WTC11 (cell line): ENCODE data around the gene TBC1D14. TPM values are rescaled to one million over a fixed set of nuclear protein-coding genes. Genes with fewer than 3 reads are reported as not detected.
A peak's percentile ranks its signal among the peaks of the same experiment; 100 is the strongest.

Experiments used
- ATAC-seq: fragments of 200-7000 bp; cut with Tn5 transposase; 2 replicates; pipeline ENCODE4 v1.10.0; 2021; ENCODE audit warnings: mild to moderate bottlenecking, moderate library complexity
- CTCF ChIA-PET: fragments of 300-600 bp; sonication (Branson Sonifier 250); formaldehyde crosslinking; loops from one replicate; lab custom pipeline; 2021; ENCODE audit warnings: antibody characterized with exemption; lab: Charles Lee
- POLR2A ChIA-PET: fragments of 350-600 bp; sonication (Branson Sonifier 250); formaldehyde crosslinking; loops from one replicate; lab custom pipeline; 2021; ENCODE audit warnings: antibody characterized with exemption; lab: Charles Lee
- DNase-seq: peaks from one replicate; pipeline ENCODE4 v3.0.0; 2021; ENCODE audit warnings: low spot score
- H3K27ac Mint-ChIP-seq: 2 replicates; pipeline ENCODE4 v1.8.0; 2021; ENCODE audit warnings: mixed read lengths
- H3K27me3 Mint-ChIP-seq: 2 replicates; pipeline ENCODE4 v1.8.0; 2021; ENCODE audit warnings: low read depth, mild to moderate bottlenecking, moderate library complexity, mixed read lengths
- H3K36me3 Mint-ChIP-seq: 2 replicates; pipeline ENCODE4 v1.8.0; 2021; ENCODE audit warnings: mixed read lengths
- H3K4me1 Mint-ChIP-seq: 2 replicates; pipeline ENCODE4 v1.8.0; 2022; ENCODE audit warnings: mixed read lengths
- H3K4me3 Mint-ChIP-seq: 2 replicates; pipeline ENCODE4 v1.8.0; 2021; ENCODE audit warnings: mild to moderate bottlenecking, moderate library complexity, mixed read lengths
- H3K9me3 Mint-ChIP-seq: 2 replicates; pipeline ENCODE4 v1.8.0; 2021; ENCODE audit warnings: mixed read lengths
- CBFB ChIP-seq: sonication (generic); formaldehyde crosslinking; IDR thresholded peaks from 2 replicates; pipeline ENCODE4 v1.8.1; 2022; ENCODE audit warnings: mild to moderate bottlenecking, low read depth, missing genetic modification reagents
- CREM ChIP-seq: sonication (generic); formaldehyde crosslinking; IDR thresholded peaks from 2 replicates; pipeline ENCODE4 v1.8.1; 2022; ENCODE audit warnings: mild to moderate bottlenecking, missing genetic modification reagents, moderate library complexity
- E2F1 ChIP-seq: sonication (generic); formaldehyde crosslinking; IDR thresholded peaks from 2 replicates; pipeline ENCODE4 v1.8.0; 2022; ENCODE audit warnings: mild to moderate bottlenecking, missing genetic modification reagents
- E2F5 ChIP-seq: sonication (generic); formaldehyde crosslinking; IDR thresholded peaks from 2 replicates; pipeline ENCODE4 v1.8.1; 2022; ENCODE audit warnings: mild to moderate bottlenecking, moderate library complexity, missing genetic modification reagents
- EMX1 ChIP-seq: fragments of 250-450 bp; sonication (Bioruptor Pico); IDR thresholded peaks from 2 replicates; pipeline ENCODE4 v1.8.0; 2021; ENCODE audit warnings: mild to moderate bottlenecking
- ESRRA ChIP-seq: sonication (generic); formaldehyde crosslinking; IDR thresholded peaks from 2 replicates; pipeline ENCODE4 v1.8.1; 2022; ENCODE audit warnings: mild to moderate bottlenecking, missing genetic modification reagents, borderline replicate concordance
- GABPB1 ChIP-seq: sonication (generic); formaldehyde crosslinking; IDR thresholded peaks from 2 replicates; pipeline ENCODE4 v1.8.1; 2023; ENCODE audit warnings: mild to moderate bottlenecking, missing genetic modification reagents
- IRF2 ChIP-seq: sonication (generic); formaldehyde crosslinking; IDR thresholded peaks from 2 replicates; pipeline ENCODE4 v1.8.0; 2022; ENCODE audit warnings: low read depth, missing genetic modification reagents, borderline replicate concordance
- NFYB ChIP-seq: sonication (generic); formaldehyde crosslinking; conservative IDR thresholded peaks from 2 replicates; pipeline ENCODE4 v1.8.0; 2022; ENCODE audit warnings: low read depth, missing genetic modification reagents
- PRRX2 ChIP-seq: fragments of 250-450 bp; sonication (Bioruptor Pico); IDR thresholded peaks from 2 replicates; pipeline ENCODE4 v1.8.0; 2021; ENCODE audit warnings: mild to moderate bottlenecking
- TEAD1 ChIP-seq: sonication (generic); formaldehyde crosslinking; IDR thresholded peaks from 2 replicates; pipeline ENCODE4 v1.8.0; 2022; ENCODE audit warnings: mild to moderate bottlenecking, missing genetic modification reagents
- ZBTB43 ChIP-seq: sonication (generic); formaldehyde crosslinking; IDR thresholded peaks from 2 replicates; pipeline ENCODE4 v1.8.1; 2023; ENCODE audit warnings: mild to moderate bottlenecking, missing genetic modification reagents
- ZNF219 ChIP-seq: sonication (generic); formaldehyde crosslinking; IDR thresholded peaks from 2 replicates; pipeline ENCODE4 v1.8.0; 2023; ENCODE audit warnings: missing genetic modification reagents, mild to moderate bottlenecking, borderline replicate concordance
- ZNF423 ChIP-seq: fragments of 250-450 bp; sonication (Bioruptor Pico); IDR thresholded peaks from 2 replicates; pipeline ENCODE4 v2.1.2; 2022; ENCODE audit warnings: mild to moderate bottlenecking, moderate library complexity
- ZSCAN18 ChIP-seq: fragments of 250-450 bp; sonication (Bioruptor Pico); IDR thresholded peaks from 2 replicates; pipeline ENCODE4 v2.1.2; 2022; ENCODE audit warnings: mild to moderate bottlenecking, moderate library complexity
- total RNA-seq: library from RNA; stranded (reverse); gene quantifications from 3 replicates; pipeline ENCODE4 v1.2.3, GENCODE V29; 2021
- TF ChIP-seq, protein P1 (sequence below): sonication (generic); formaldehyde crosslinking; IDR thresholded peaks from 2 replicates; pipeline ENCODE4 v1.8.1; 2023; ENCODE audit warnings: mild to moderate bottlenecking, moderate library complexity, missing genetic modification reagents
- TF ChIP-seq, protein P2 (sequence below): sonication (generic); formaldehyde crosslinking; IDR thresholded peaks from 2 replicates; pipeline ENCODE4 v1.8.0; 2022; ENCODE audit warnings: missing genetic modification reagents
- TF ChIP-seq, protein P3 (sequence below): sonication (generic); formaldehyde crosslinking; IDR thresholded peaks from 2 replicates; pipeline ENCODE4 v1.8.1; 2023; ENCODE audit warnings: mild to moderate bottlenecking, missing genetic modification reagents, moderate library complexity

The TBC1D14 gene
- total RNA-seq, 1 experiment from 2014 or later, result 45.1 TPM

DNA sequence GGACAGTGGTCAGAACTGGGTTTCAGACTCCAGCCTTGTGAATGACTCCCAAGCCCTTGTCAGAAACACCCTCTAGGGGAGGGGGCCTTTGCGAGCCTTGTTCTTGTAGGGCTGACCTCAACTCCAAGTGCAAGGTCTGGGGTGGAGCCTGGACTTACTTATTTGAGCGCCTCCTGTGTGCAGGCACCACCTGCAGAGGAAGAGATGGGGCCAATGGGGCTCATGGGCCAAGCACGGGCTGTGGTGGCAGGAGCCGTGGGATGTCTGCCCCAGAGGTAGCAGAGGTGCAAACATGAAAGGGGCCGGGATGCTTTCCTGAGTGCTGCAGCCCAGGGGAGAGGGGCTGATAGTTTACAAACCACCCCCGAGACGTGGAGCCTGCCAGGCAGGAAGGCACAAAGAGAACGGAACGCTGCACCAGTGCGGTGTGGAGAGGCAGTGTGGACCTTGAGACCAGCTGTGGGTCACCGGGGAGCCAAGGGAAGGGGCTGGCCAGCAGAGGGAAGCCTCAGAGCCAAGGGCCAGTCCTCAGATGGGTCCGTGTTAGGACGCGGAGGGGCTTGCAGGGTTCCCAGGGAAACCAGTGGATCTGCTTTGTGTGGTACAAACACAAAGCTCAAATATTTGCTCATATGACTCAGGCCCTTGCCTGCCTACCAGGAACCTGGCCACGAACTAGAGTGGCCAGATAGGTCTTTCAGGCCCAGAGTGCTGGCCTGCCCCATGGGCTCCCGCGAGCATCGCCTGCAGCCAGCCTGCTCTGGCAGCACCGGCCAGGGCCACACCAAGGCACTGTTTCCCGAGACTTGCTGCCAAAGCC lies 124.8 kb downstream of the TBC1D14 start:
- CTCF ChIA-PET, result interaction anchor here (0.9 to 1.4 kb wide), 6 partner anchors 9 to 301 kb away, joined by 3 to 7 read pairs (median 4); partner anchors contain the start of gene TADA2B

GRCh38 chr4:7037425-7037824 lies 127.8 kb downstream of the TBC1D14 start:
- ChIA-PET CTCF (interaction anchor here (1.9 kb wide), 1 partner anchor 34 kb away, joined by 5 read pairs; no protein-coding TSS in a partner anchor), POLR2A (no interaction called here)
- no peaks in the 10 kb centered on the region for H3K9me3 Mint-ChIP-seq
- H3K4me3 Mint-ChIP-seq, result no peak overlapping the region
- peaks cover 10% of the 10 kb centered on the region for H3K4me1 Mint-ChIP-seq
- no peak overlapping the region for H3K27ac Mint-ChIP-seq
- H3K36me3 Mint-ChIP-seq, result peaks cover 2% of the 10 kb centered on the region; the same call in 1 of the 2 replicates
- ATAC-seq (no peak), DNase-seq (no peak)
- peaks cover 26% of the 10 kb centered on the region for H3K27me3 Mint-ChIP-seq
- TF ChIP-seq ZNF219 (no peak), CBFB (CRISPR knock-in tag) (no peak), EMX1 (no peak), GABPB1 (CRISPR knock-in tag) (no peak), ZNF423 (CRISPR knock-in tag) (no peak), NFYB (CRISPR knock-in tag) (no peak), ZSCAN18 (no peak), ZBTB43 (CRISPR knock-in tag) (no peak), PRRX2 (CRISPR knock-in tag) (no peak), E2F5 (CRISPR knock-in tag) (no peak), CREM (CRISPR knock-in tag) (no peak)
- TF ChIP-seq, protein P1, sequence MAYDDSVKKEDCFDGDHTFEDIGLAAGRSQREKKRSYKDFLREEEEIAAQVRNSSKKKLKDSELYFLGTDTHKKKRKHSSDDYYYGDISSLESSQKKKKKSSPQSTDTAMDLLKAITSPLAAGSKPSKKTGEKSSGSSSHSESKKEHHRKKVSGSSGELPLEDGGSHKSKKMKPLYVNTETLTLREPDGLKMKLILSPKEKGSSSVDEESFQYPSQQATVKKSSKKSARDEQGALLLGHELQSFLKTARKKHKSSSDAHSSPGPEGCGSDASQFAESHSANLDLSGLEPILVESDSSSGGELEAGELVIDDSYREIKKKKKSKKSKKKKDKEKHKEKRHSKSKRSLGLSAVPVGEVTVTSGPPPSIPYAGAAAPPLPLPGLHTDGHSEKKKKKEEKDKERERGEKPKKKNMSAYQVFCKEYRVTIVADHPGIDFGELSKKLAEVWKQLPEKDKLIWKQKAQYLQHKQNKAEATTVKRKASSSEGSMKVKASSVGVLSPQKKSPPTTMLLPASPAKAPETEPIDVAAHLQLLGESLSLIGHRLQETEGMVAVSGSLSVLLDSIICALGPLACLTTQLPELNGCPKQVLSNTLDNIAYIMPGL, result no peak
- TF ChIP-seq, protein P2, sequence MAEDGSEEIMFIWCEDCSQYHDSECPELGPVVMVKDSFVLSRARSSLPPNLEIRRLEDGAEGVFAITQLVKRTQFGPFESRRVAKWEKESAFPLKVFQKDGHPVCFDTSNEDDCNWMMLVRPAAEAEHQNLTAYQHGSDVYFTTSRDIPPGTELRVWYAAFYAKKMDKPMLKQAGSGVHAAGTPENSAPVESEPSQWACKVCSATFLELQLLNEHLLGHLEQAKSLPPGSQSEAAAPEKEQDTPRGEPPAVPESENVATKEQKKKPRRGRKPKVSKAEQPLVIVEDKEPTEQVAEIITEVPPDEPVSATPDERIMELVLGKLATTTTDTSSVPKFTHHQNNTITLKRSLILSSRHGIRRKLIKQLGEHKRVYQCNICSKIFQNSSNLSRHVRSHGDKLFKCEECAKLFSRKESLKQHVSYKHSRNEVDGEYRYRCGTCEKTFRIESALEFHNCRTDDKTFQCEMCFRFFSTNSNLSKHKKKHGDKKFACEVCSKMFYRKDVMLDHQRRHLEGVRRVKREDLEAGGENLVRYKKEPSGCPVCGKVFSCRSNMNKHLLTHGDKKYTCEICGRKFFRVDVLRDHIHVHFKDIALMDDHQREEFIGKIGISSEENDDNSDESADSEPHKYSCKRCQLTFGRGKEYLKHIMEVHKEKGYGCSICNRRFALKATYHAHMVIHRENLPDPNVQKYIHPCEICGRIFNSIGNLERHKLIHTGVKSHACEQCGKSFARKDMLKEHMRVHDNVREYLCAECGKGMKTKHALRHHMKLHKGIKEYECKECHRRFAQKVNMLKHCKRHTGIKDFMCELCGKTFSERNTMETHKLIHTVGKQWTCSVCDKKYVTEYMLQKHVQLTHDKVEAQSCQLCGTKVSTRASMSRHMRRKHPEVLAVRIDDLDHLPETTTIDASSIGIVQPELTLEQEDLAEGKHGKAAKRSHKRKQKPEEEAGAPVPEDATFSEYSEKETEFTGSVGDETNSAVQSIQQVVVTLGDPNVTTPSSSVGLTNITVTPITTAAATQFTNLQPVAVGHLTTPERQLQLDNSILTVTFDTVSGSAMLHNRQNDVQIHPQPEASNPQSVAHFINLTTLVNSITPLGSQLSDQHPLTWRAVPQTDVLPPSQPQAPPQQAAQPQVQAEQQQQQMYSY, result no peak
- TF ChIP-seq, protein P3, sequence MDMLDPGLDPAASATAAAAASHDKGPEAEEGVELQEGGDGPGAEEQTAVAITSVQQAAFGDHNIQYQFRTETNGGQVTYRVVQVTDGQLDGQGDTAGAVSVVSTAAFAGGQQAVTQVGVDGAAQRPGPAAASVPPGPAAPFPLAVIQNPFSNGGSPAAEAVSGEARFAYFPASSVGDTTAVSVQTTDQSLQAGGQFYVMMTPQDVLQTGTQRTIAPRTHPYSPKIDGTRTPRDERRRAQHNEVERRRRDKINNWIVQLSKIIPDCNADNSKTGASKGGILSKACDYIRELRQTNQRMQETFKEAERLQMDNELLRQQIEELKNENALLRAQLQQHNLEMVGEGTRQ, result no peak

More for the DNA sequence above, 124.8 kb downstream of the TBC1D14 start:
- H3K27me3 Mint-ChIP-seq, result peaks cover 2% of the 10 kb centered on the region; the same call in 1 of the 2 replicates
- no peaks in the 10 kb centered on the region for H3K4me1 Mint-ChIP-seq
- no peak overlapping the region for H3K4me3 Mint-ChIP-seq
- DNase-seq, result no peak
- POLR2A ChIA-PET, result interaction anchor here (0.6 to 0.9 kb wide), 3 partner anchors 10 to 1164 kb away, joined by 4 to 6 read pairs (median 4); no protein-coding TSS in a partner anchor
- ATAC-seq, result peak; percentile 66
- peaks cover 25% of the 10 kb centered on the region for H3K36me3 Mint-ChIP-seq
- H3K27ac Mint-ChIP-seq, result 0 out of 2 replicates have a peak overlapping the region, but pooled peaks have one; percentile 9
- no peaks in the 10 kb centered on the region for H3K9me3 Mint-ChIP-seq
- TF ChIP-seq E2F1 (CRISPR knock-in tag) (no peak), ESRRA (CRISPR knock-in tag) (no peak), GABPB1 (CRISPR knock-in tag) (peak; percentile 21; the same call in 1 of the 2 replicates), TEAD1 (CRISPR knock-in tag) (no peak), IRF2 (CRISPR knock-in tag) (no peak)
